HEK293T (cell line): ENCODE measurements around the gene TSPAN18.

ENCODE experiments used
- ARNT ChIP-seq: fragments of 450-650 bp; IDR thresholded peaks from 2 replicates; pipeline ENCODE4 v1.6.1; 2017; ENCODE audit warnings: mild to moderate bottlenecking
- ELF4 ChIP-seq: fragments of 450-650 bp; IDR thresholded peaks from 2 replicates; pipeline ENCODE4 v1.6.1; 2017; ENCODE audit warnings: antibody characterized with exemption
- FOXM1 ChIP-seq: fragments of 450-650 bp; IDR thresholded peaks from 2 replicates; pipeline ENCODE4 v1.6.1; 2017; ENCODE audit warnings: mild to moderate bottlenecking, borderline replicate concordance

DNA sequence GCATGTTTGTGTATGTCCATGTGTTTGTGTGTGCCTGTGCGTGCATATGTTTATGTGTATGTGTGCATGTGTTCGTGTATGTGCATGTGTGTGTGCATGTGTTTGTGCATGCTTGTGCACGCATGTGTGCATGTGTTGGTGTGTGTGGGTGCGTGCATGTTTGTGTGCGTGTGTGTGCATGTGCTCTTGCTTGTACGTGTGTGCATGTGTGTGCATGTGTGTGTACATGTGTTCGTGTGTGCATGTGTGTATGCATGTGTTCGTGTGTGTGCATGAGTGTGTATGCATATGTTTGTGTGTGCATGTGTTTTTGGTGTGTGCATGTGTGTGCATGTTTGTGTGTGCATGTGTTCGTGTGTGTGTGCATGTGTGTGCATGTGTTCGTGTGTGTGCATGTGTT lies 63.4 kb downstream of the TSPAN18 start:
- TF ChIP-seq FOXM1 (no peak), ELF4 (no peak), ARNT (no peak)
